K562 (cell line): Measurements from ENCODE around the gene OSCP1. TPM values are rescaled to one million over a fixed set of nuclear protein-coding genes. Genes with fewer than 3 reads are reported as not detected.

Experiments
- ATF2 ChIP-seq: sonication (generic); formaldehyde crosslinking; IDR thresholded peaks from 2 replicates; pipeline ENCODE4 v1.8.1; 2022; ENCODE audit warnings: missing genetic modification reagents
- CBFB ChIP-seq: sonication (generic); formaldehyde crosslinking; IDR thresholded peaks from 2 replicates; pipeline ENCODE4 v1.4.0; 2020; ENCODE audit warnings: mild to moderate bottlenecking, missing genetic modification reagents
- CHCHD3 ChIP-seq: fragments of 250-450 bp; sonication (Bioruptor Pico); IDR thresholded peaks from 2 replicates; pipeline ENCODE4 v2.1.2; 2022; ENCODE audit warnings: mild to moderate bottlenecking
- CREB1 ChIP-seq, 2 experiments: sonication (generic) in 1 of 2; formaldehyde crosslinking in 1 of 2; IDR thresholded peaks; 2 replicates each; pipeline versions ENCODE4 v1.6.1 to v1.8.0; 2012 to 2022; ENCODE audit warnings: inconsistent platforms in 1 of 2, mild to moderate bottlenecking in 1 of 2, missing genetic modification reagents in 1 of 2, moderate library complexity in 1 of 2
- DLX4 ChIP-seq: fragments of 250-450 bp; sonication (Bioruptor Pico); IDR thresholded peaks from 2 replicates; pipeline ENCODE4 v1.6.1; 2021; ENCODE audit warnings: mild to moderate bottlenecking
- ELF2 ChIP-seq: fragments of 250-450 bp; sonication (Bioruptor Pico); IDR thresholded peaks from 2 replicates; pipeline ENCODE4 v1.5.0; 2021; ENCODE audit warnings: mild to moderate bottlenecking
- ETS2 ChIP-seq: IDR thresholded peaks from 2 replicates; pipeline ENCODE4 v1.6.1; 2016; ENCODE audit warnings: borderline replicate concordance, missing genetic modification characterization, mild to moderate bottlenecking, moderate library complexity, missing compliant biosample characterization; ENCODE audit not compliant: poor library complexity, severe bottlenecking
- HDGF ChIP-seq: fragments of 450-650 bp; IDR thresholded peaks from 2 replicates; pipeline ENCODE4 v1.6.1; 2016
- IRF2 ChIP-seq: sonication (generic); formaldehyde crosslinking; IDR thresholded peaks from 2 replicates; pipeline ENCODE4 v1.8.1; 2022; ENCODE audit warnings: mild to moderate bottlenecking, missing genetic modification reagents
- NFE2L1 ChIP-seq: fragments of 450-650 bp; IDR thresholded peaks from 2 replicates; pipeline ENCODE4 v1.6.1; 2016; ENCODE audit warnings: missing genetic modification characterization, low read depth, mild to moderate bottlenecking, missing compliant biosample characterization, moderate library complexity, borderline replicate concordance
- PCBP2 ChIP-seq: fragments of 200-400 bp; formaldehyde crosslinking; IDR thresholded peaks from 2 replicates; pipeline ENCODE4 v1.6.1; 2018; ENCODE audit warnings: low read length, low read depth, mild to moderate bottlenecking, moderate library complexity; ENCODE audit not compliant: poor library complexity, severe bottlenecking
- POLR2AphosphoS2 ChIP-seq: IDR thresholded peaks from 2 replicates; pipeline ENCODE4 v1.6.1; 2012; ENCODE audit warnings: low read length, improper control_type of control experiment
- POLR2H ChIP-seq: IDR thresholded peaks from 2 replicates; pipeline ENCODE4 v1.6.1; 2016; ENCODE audit warnings: missing genetic modification characterization, low read depth, mild to moderate bottlenecking, control low read depth, missing compliant biosample characterization, moderate library complexity
- PPARD ChIP-seq: fragments of 250-450 bp; sonication (Bioruptor Pico); IDR thresholded peaks from 2 replicates; pipeline ENCODE4 v1.8.0; 2022; ENCODE audit warnings: inconsistent platforms, mild to moderate bottlenecking, moderate library complexity
- RNF219 ChIP-seq: fragments of 250-450 bp; sonication (Bioruptor Pico); IDR thresholded peaks from 2 replicates; pipeline ENCODE4 v1.5.0; 2022; ENCODE audit warnings: mild to moderate bottlenecking
- TCF3 ChIP-seq: sonication (generic); formaldehyde crosslinking; IDR thresholded peaks from 2 replicates; pipeline ENCODE4 v1.4.0; 2020; ENCODE audit warnings: mild to moderate bottlenecking, missing genetic modification reagents
- THRAP3 ChIP-seq: fragments of 450-650 bp; IDR thresholded peaks from 2 replicates; pipeline ENCODE4 v1.6.1; 2016; ENCODE audit warnings: mild to moderate bottlenecking, inconsistent platforms, borderline replicate concordance
- ZFP91 ChIP-seq: sonication (generic); formaldehyde crosslinking; IDR thresholded peaks from 2 replicates; pipeline ENCODE4 v1.8.0; 2022; ENCODE audit warnings: mild to moderate bottlenecking, missing genetic modification reagents
- ZNF445 ChIP-seq: fragments of 250-450 bp; sonication (Bioruptor Pico); IDR thresholded peaks from 2 replicates; pipeline ENCODE4 v1.4.0; 2020; ENCODE audit warnings: low read depth, mild to moderate bottlenecking, moderate library complexity
- ZNF518B ChIP-seq: fragments of 250-450 bp; sonication (Bioruptor Pico); IDR thresholded peaks from 2 replicates; pipeline ENCODE4 v1.5.0; 2021; ENCODE audit warnings: mild to moderate bottlenecking, moderate library complexity
- polyA plus RNA-seq, 8 experiments: library from polyadenylated mRNA; depleted of rRNA in 4 of 8; stranded (reverse) in 5 of 8; unstranded in 3 of 8; fragments of >200 nt; fragmentation: Nextera tagmentation in 2 of 8; fragmentation: Illumina TruSeq in 1 of 8; extraction: Ambion mirVana in 2 of 8; extraction: Trizol in 1 of 8; gene quantifications; 2 replicates each; pipeline versions ENCODE4 v1.2.1 to v1.2.3, GENCODE V29; 2011 to 2014; ENCODE audit warnings: inconsistent platforms in 1 of 8, missing spikeins in 1 of 8
- total RNA-seq, 7 experiments: library from RNA; depleted of rRNA in 6 of 7; stranded (reverse); fragments of >200 nt in 6 of 7; fragmentation: Illumina TruSeq in 2 of 7; extraction: Trizol in 2 of 7; gene quantifications; 2 replicates each; pipeline versions ENCODE4 v1.2.1 to v1.2.3, GENCODE V29; 2011 to 2021; ENCODE audit warnings: low replicate concordance in 1 of 7

OSCP1 gene
- total and polyA plus RNA-seq, 9 of the 15 experiments (the other 6 are each of a cell fraction or from before 2014, with no cell fraction given): 0.15 to 0.40 (median 0.33) TPM; not detected in 5

GRCh38 chr1:36492491-36492890, 42.2 kb upstream of the OSCP1 start (continued):
- TF ChIP-seq CBFB (CRISPR knock-in tag) (0 out of 2 replicates have a peak, but pooled peaks have one; percentile 16), ZFP91 (CRISPR knock-in tag) (no peak), ETS2 (tag) (no peak), NFE2L1 (tag) (no peak), ZNF518B (CRISPR knock-in tag) (no peak), IRF2 (CRISPR knock-in tag) (no peak), DLX4 (CRISPR knock-in tag) (no peak), POLR2AphosphoS2 (no peak), THRAP3 (no peak), ZNF445 (no peak), ELF2 (CRISPR knock-in tag) (no peak), CHCHD3 (CRISPR knock-in tag) (no peak), HDGF (no peak), POLR2H (tag) (no peak), CREB1 (IDR thresholded peaks at IDR 0.05) (no peak), CREB1 (CRISPR knock-in tag; IDR thresholded peaks at IDR 0.05) (no peak), PCBP2 (no peak), ATF2 (CRISPR knock-in tag) (no peak), TCF3 (CRISPR knock-in tag) (peak; percentile 98), PPARD (CRISPR knock-in tag) (no peak), RNF219 (CRISPR knock-in tag) (no peak)
